AG04450 (cell line): ENCODE results near the gene CUL3. TPM values are rescaled to one million over a fixed set of nuclear protein-coding genes. Genes with fewer than 3 reads are reported as not detected.

Experiments used
- CTCF ChIA-PET: fragments of 300-600, 350-600 bp; formaldehyde crosslinking; extraction: SDS; loops from one replicate; lab custom pipeline; 2022; ENCODE audit warnings: antibody characterized with exemption, inconsistent platforms; lab: Charles Lee
- POLR2A ChIA-PET: fragments of 350-600 bp; formaldehyde crosslinking; extraction: SDS; loops from one replicate; lab custom pipeline; 2021; ENCODE audit warnings: antibody characterized with exemption, inconsistent platforms; lab: Yijun Ruan, JAX
- DNase-seq: peaks from one replicate; pipeline ENCODE4 v3.0.0-alpha.2; 2011; ENCODE audit warnings: low read depth, low spot score
- H3K27ac ChIP-seq: one replicate; pipeline ENCODE4 v1.5.1; 2012; ENCODE audit warnings: low read depth, low read length, control low read depth
- H3K27me3 ChIP-seq: one replicate; pipeline ENCODE4 v1.6.0; 2012; ENCODE audit warnings: low read length; ENCODE audit not compliant: control insufficient read depth, insufficient read depth
- H3K4me3 ChIP-seq: 2 replicates; pipeline ENCODE4 v1.5.1; 2011; ENCODE audit warnings: mild to moderate bottlenecking, low read depth, low read length, control low read depth
- H3K9me3 ChIP-seq: 2 replicates; pipeline ENCODE4 v1.5.1; 2012; ENCODE audit warnings: low read length; ENCODE audit not compliant: control insufficient read depth, insufficient read depth
- polyA plus RNA-seq: library from polyadenylated mRNA; depleted of rRNA; stranded (reverse); fragments of >200 nt; gene quantifications from 2 replicates; pipeline ENCODE4 v1.2.3, GENCODE V29; 2011
- TF ChIP-seq, protein P1 (sequence below): IDR thresholded peaks from 2 replicates; pipeline ENCODE4 v1.5.1; 2011; ENCODE audit warnings: low read depth, low read length, control low read depth, inconsistent platforms

Gene CUL3
- polyA plus RNA-seq, 1 experiment, result 57.3 TPM

DNA sequence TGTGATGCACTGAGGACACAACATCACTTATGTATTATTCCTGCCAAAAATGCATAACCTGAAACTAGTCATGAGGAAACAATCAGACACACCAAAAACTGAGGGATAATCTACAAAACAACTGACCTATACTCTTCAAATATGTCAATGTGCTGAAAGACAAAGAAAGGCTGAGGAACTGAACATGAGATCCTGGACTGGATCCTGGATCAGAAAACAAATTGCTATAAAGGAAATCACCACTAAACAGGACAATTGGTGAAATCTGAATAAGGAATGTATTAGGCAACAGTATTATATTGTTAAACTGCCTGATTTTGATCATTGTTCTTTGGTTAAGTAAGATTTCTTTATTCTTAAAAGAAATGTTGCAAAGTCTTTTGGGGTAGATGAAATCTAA is 28.8 kb downstream of the CUL3 start:
- H3K4me3 ChIP-seq, result no peak overlapping the region
- TF ChIP-seq, protein P1, sequence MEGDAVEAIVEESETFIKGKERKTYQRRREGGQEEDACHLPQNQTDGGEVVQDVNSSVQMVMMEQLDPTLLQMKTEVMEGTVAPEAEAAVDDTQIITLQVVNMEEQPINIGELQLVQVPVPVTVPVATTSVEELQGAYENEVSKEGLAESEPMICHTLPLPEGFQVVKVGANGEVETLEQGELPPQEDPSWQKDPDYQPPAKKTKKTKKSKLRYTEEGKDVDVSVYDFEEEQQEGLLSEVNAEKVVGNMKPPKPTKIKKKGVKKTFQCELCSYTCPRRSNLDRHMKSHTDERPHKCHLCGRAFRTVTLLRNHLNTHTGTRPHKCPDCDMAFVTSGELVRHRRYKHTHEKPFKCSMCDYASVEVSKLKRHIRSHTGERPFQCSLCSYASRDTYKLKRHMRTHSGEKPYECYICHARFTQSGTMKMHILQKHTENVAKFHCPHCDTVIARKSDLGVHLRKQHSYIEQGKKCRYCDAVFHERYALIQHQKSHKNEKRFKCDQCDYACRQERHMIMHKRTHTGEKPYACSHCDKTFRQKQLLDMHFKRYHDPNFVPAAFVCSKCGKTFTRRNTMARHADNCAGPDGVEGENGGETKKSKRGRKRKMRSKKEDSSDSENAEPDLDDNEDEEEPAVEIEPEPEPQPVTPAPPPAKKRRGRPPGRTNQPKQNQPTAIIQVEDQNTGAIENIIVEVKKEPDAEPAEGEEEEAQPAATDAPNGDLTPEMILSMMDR, result no peak
- H3K9me3 ChIP-seq, result no peaks in the 10 kb centered on the region
- no peaks in the 10 kb centered on the region for H3K27me3 ChIP-seq
- no peak for DNase-seq
- CTCF ChIA-PET, result no interaction called here
- POLR2A ChIA-PET, result no interaction called here
- H3K27ac ChIP-seq, result no peak overlapping the region

DNA sequence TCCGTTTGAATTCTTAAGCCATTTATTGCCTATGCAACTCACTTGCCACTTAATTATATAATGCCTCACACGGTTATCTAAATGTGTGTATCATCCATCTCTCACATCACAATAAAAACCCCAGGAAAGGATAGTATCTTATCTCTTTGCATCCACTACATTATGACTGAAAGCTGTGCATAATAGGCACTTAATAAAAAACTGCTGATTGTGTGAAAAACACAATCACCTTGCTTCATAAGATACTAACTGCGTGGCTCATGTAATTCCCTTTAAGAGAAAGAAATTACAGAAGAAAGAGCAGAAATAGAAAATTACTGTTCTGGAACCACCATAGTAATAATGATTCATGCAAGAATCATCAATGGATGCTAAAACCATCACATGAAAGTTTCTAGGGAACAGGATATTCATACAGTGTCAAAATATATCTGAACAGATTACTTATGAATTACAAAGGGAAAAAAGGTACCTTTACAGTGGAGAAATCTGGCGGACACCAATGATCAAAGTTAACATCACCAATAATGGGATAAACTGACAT is 29.3 kb downstream of the CUL3 start:
- no peak overlapping the region for H3K27ac ChIP-seq
- no peak for DNase-seq
- POLR2A ChIA-PET, result no interaction called here

DNA sequence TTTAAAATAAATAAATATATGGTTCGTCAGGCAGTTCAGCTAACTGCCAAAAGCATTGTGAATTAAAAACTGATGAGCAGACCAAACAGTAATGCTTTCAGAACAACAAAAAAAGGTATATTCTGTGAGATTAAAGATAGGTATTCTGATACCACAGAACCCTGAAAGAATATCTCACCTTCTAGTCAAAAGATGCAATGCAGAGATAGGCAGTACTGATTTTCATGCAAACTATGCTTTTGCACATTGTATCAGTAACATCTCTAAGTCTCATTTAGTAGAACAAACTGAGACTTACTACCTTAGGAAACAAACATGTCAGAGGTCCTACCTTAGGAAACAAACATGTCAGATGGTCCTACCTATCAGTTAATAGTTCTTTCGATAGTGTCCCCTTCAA is 32.4 kb downstream of the CUL3 start:
- DNase-seq, result no peak
- TF ChIP-seq, protein P1, result no peak
- Histone ChIP-seq H3K9me3 (no peaks in the 10 kb centered on the region), H3K27me3 (no peaks in the 10 kb centered on the region), H3K27ac (no peak overlapping the region), H3K4me3 (no peak overlapping the region)
- ChIA-PET POLR2A (no interaction called here), CTCF (no interaction called here)

More for the DNA sequence above, 29.3 kb downstream of the CUL3 start:
- TF ChIP-seq, protein P1, result no peak
- CTCF ChIA-PET, result no interaction called here
- Histone ChIP-seq H3K27me3 (no peaks in the 10 kb centered on the region), H3K9me3 (no peaks in the 10 kb centered on the region), H3K4me3 (no peak overlapping the region)

DNA sequence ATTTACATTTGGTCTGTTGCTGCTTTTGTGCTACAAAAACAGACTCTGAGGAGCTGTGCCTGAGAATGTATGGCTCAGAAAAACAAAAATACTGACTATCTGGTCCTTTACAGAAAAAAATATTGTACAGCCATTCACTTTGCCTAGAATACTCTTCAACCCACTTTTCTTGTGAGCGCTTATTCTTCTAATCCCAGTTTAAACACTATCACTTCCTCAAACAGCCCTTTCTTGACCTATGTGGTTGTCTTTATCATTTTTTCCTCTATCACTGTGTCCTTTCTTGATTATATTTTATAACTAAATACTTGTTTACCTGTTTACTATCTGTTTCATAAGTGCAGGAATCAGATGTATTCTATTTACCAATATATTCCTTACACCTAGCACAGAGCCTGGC is 33.5 kb downstream of the CUL3 start:
- TF ChIP-seq, protein P1, result no peak
- no peak overlapping the region for H3K27ac ChIP-seq
- H3K27me3 ChIP-seq, result no peaks in the 10 kb centered on the region
- H3K9me3 ChIP-seq, result no peaks in the 10 kb centered on the region
- DNase-seq, result no peak
- no peak overlapping the region for H3K4me3 ChIP-seq
- POLR2A ChIA-PET, result no interaction called here
- CTCF ChIA-PET, result no interaction called here

DNA sequence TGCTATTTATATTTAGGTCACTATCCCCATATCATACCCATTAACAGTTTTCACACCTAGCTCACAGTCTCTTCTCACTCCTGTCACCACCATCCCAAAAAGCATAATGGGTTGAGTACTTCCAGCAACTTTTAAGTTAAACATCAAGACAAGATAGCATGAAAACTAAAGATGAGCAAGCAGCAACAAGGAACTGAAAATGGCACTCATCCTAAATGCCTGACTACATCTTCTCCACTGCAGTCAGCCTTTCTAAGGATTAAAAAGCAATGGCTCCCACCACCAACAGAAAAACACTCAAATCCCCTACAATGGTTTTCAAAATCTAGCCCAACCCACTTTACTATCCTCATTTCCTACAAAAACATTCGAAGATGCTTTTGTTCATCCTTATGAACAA is 38.2 kb downstream of the CUL3 start:
- CTCF ChIA-PET, result no interaction called here
- H3K27me3 ChIP-seq, result no peaks in the 10 kb centered on the region
- H3K4me3 ChIP-seq, result no peak overlapping the region
- TF ChIP-seq, protein P1, result no peak
- no peaks in the 10 kb centered on the region for H3K9me3 ChIP-seq
- POLR2A ChIA-PET, result no interaction called here
- H3K27ac ChIP-seq, result no peak overlapping the region
- no peak for DNase-seq
